Adrenal gland (tissue), 5 donors: ENCODE data around the gene PAEP.

Experiments used
- CTCF ChIP-seq, 6 experiments: fragments of 450-650 bp in 4 of 6; fragments of 200-600 bp in 2 of 6; sonication (generic) in 1 of 6; IDR thresholded peaks; 1 replicate in 5 of 6; 2 replicates in 1 of 6; pipeline versions ENCODE4 v1.5.1 to v1.8.0; 2016 to 2021; ENCODE audit warnings: antibody characterized with exemption in 6 of 6, mild to moderate bottlenecking in 2 of 6, moderate library complexity in 1 of 6
- POLR2A ChIP-seq, 2 donors: fragments of 450-650 bp; IDR thresholded peaks; one replicate each; pipeline ENCODE4 v1.6.1; 2017; ENCODE audit warnings: antibody characterized with exemption in 2 of 2, mild to moderate bottlenecking in 2 of 2, moderate library complexity in 1 of 2
- donor health status: DM: no; HTN: no; CAD: no.

- no peak for TF ChIP-seq POLR2A (IDR thresholded peaks at IDR 0.05)
- TF ChIP-seq CTCF (IDR thresholded peaks at IDR 0.05), result no peak
Measured at GRCh38 chr9:135512241-135512603, 49.3 kb upstream of the PAEP start.
